Measurements from ENCODE around the gene SBNO1.

DNA sequence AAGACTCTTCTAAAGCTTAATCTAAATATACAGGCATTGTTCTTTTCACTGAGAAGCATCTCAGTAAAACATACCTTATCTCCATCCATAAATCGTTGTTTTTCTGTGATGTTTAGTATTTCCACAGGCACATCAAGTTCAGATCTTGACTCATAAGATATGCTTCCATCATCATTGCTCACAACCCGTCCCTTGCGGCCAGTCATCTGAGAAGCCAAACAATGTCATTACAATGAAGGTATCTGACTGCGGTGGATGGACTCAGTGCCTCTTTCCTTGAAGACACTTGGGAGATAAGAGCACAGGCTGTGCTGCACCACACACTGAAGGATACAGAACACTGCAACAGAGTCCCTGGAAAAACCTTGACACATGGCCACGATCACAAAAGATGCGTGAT lies 44.8 kb downstream of the SBNO1 start:
- TF ChIP-seq, protein P1, sequence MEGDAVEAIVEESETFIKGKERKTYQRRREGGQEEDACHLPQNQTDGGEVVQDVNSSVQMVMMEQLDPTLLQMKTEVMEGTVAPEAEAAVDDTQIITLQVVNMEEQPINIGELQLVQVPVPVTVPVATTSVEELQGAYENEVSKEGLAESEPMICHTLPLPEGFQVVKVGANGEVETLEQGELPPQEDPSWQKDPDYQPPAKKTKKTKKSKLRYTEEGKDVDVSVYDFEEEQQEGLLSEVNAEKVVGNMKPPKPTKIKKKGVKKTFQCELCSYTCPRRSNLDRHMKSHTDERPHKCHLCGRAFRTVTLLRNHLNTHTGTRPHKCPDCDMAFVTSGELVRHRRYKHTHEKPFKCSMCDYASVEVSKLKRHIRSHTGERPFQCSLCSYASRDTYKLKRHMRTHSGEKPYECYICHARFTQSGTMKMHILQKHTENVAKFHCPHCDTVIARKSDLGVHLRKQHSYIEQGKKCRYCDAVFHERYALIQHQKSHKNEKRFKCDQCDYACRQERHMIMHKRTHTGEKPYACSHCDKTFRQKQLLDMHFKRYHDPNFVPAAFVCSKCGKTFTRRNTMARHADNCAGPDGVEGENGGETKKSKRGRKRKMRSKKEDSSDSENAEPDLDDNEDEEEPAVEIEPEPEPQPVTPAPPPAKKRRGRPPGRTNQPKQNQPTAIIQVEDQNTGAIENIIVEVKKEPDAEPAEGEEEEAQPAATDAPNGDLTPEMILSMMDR (IDR thresholded peaks at IDR 0.05) = no peak
- TF ChIP-seq, protein P2, sequence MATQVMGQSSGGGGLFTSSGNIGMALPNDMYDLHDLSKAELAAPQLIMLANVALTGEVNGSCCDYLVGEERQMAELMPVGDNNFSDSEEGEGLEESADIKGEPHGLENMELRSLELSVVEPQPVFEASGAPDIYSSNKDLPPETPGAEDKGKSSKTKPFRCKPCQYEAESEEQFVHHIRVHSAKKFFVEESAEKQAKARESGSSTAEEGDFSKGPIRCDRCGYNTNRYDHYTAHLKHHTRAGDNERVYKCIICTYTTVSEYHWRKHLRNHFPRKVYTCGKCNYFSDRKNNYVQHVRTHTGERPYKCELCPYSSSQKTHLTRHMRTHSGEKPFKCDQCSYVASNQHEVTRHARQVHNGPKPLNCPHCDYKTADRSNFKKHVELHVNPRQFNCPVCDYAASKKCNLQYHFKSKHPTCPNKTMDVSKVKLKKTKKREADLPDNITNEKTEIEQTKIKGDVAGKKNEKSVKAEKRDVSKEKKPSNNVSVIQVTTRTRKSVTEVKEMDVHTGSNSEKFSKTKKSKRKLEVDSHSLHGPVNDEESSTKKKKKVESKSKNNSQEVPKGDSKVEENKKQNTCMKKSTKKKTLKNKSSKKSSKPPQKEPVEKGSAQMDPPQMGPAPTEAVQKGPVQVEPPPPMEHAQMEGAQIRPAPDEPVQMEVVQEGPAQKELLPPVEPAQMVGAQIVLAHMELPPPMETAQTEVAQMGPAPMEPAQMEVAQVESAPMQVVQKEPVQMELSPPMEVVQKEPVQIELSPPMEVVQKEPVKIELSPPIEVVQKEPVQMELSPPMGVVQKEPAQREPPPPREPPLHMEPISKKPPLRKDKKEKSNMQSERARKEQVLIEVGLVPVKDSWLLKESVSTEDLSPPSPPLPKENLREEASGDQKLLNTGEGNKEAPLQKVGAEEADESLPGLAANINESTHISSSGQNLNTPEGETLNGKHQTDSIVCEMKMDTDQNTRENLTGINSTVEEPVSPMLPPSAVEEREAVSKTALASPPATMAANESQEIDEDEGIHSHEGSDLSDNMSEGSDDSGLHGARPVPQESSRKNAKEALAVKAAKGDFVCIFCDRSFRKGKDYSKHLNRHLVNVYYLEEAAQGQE (IDR thresholded peaks at IDR 0.05; ENCODE audit: insufficient read depth in 1 of 2, low read depth in 2 of 2, low read length in 1 of 2) = no peak
- TF ChIP-seq POLR2AphosphoS5 (IDR thresholded peaks at IDR 0.05; ENCODE audit: low read depth, low read length) (no peak), TCF7L2 (IDR thresholded peaks at IDR 0.05; ENCODE audit: low read depth, low read length) (no peak)

All from Panc1 (cell line).